Hepatocyte (in vitro differentiated cells): ENCODE measurements around the gene GAS2. TPM values are rescaled to one million over a fixed set of nuclear protein-coding genes. Genes with fewer than 3 reads are reported as not detected.

Source experiments
- DNase-seq: peaks from one replicate; pipeline ENCODE4 v3.0.0-alpha.2; 2016; ENCODE audit warnings: low spot score
- H2AFZ ChIP-seq: fragments of 200-600 bp; sonication (generic); 2 replicates; pipeline ENCODE4 v1.6.0; 2016; ENCODE audit warnings: antibody characterized with exemption, mild to moderate bottlenecking
- H3K27ac ChIP-seq: fragments of 200-600 bp; sonication (generic); 2 replicates; pipeline ENCODE4 v1.5.1; 2016; ENCODE audit warnings: mild to moderate bottlenecking
- H3K27me3 ChIP-seq: fragments of 200-600 bp; sonication (generic); 2 replicates; pipeline ENCODE4 v1.6.1; 2016
- H3K36me3 ChIP-seq: fragments of 200-600 bp; sonication (generic); replicated peaks from 2 replicates; pipeline ENCODE4 v1.5.1; 2016; ENCODE audit warnings: low read depth; ENCODE audit not compliant: insufficient read depth
- H3K4me1 ChIP-seq: fragments of 200-600 bp; sonication (generic); 2 replicates; pipeline ENCODE4 v1.5.1; 2016; ENCODE audit warnings: mild to moderate bottlenecking, moderate library complexity; ENCODE audit not compliant: insufficient read depth
- H3K4me2 ChIP-seq: fragments of 200-600 bp; sonication (generic); 2 replicates; pipeline ENCODE4 v1.6.0; 2016
- H3K4me3 ChIP-seq: fragments of 200-600 bp; sonication (generic); 2 replicates; pipeline ENCODE4 v1.5.1; 2016; ENCODE audit warnings: mild to moderate bottlenecking
- H3K79me2 ChIP-seq: fragments of 200-600 bp; sonication (generic); 2 replicates; pipeline ENCODE4 v1.6.0; 2017; ENCODE audit warnings: mild to moderate bottlenecking
- H3K9me2 ChIP-seq: fragments of 200-600 bp; sonication (generic); replicated peaks from 2 replicates; pipeline ENCODE4 v1.6.0; 2017; ENCODE audit warnings: mild to moderate bottlenecking; ENCODE audit not compliant: insufficient read depth
- H3K9me3 ChIP-seq: fragments of 200-600 bp; sonication (generic); 2 replicates; pipeline ENCODE4 v1.5.1; 2016; ENCODE audit warnings: low read depth, mild to moderate bottlenecking
- H4K20me1 ChIP-seq: fragments of 200-600 bp; sonication (generic); 2 replicates; pipeline ENCODE4 v1.6.0; 2016; ENCODE audit warnings: mild to moderate bottlenecking; ENCODE audit not compliant: insufficient read depth, poor library complexity, severe bottlenecking
- EZH2 ChIP-seq: fragments of 200-600 bp; sonication (generic); IDR thresholded peaks from 2 replicates; pipeline ENCODE4 v1.6.1; 2016; ENCODE audit warnings: antibody characterized with exemption, mild to moderate bottlenecking, borderline replicate concordance
- EZH2phosphoT487 ChIP-seq: fragments of 200-600 bp; sonication (generic); IDR thresholded peaks from one replicate; pipeline ENCODE4 v1.6.1; 2018; ENCODE audit warnings: antibody characterized with exemption, mild to moderate bottlenecking, low read depth, moderate library complexity; ENCODE audit not compliant: unreplicated experiment, severe bottlenecking
- WGBS: methylation state at CpG from one replicate; pipeline ENCODE4 v1.1.6; 2016; ENCODE audit warnings: low lambda C conversion rate; ENCODE audit errors: missing lambda C conversion rate; 5-methylcytosine and 5-hydroxymethylcytosine counted together
- polyA plus RNA-seq: library from polyadenylated mRNA; unstranded; fragments of >200 nt; fragmentation: Nextera tagmentation; extraction: Ambion mirVana; gene quantifications from 2 replicates; pipeline ENCODE4 v1.2.1, GENCODE V29; 2016
- total RNA-seq: library from RNA; depleted of rRNA; stranded (reverse); fragments of >200 nt; gene quantifications from 2 replicates; pipeline ENCODE4 v1.2.3, GENCODE V29; 2014
- TF ChIP-seq, protein P1 (sequence below): fragments of 200-600 bp; sonication (generic); IDR thresholded peaks from 2 replicates; pipeline ENCODE4 v1.5.1; 2016; ENCODE audit warnings: antibody characterized with exemption, mild to moderate bottlenecking; ENCODE audit not compliant: poor library complexity

GAS2 gene
- total and polyA plus RNA-seq, 2 experiments from 2014 or later: 13.3 to 37.0 TPM

DNA sequence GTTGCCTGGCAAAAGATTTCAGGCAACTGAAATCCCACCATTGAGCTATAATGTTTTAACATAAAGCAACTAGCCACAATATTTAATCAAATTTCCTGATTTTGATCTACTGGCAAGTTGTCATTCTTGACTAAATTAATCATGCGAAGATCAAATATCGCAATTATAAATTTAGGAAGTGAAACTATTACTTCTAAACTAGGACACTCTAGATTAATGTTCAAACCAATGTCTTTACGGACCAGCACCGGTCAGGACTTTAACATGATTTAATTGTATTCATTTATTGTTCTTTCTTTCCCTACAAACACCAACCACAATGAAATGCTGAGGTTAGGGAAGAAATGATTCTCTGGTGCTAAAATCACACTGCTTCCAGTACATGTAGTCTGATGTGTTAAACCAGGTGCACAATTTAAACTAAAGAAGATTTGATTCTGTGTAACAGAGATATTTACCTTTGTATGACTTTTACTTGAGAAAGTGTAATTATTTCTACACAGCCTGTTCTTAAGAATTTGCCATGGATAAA is 14.9 kb downstream of the GAS2 start:
- H3K9me2 ChIP-seq: no peaks in the 10 kb centered on the region
- H2AFZ ChIP-seq: no peak overlapping the region
- H3K4me2 ChIP-seq: no peak overlapping the region
- H3K79me2 ChIP-seq: no peaks in the 10 kb centered on the region
- no peaks in the 10 kb centered on the region for H3K36me3 ChIP-seq
- H4K20me1 ChIP-seq: no peaks in the 10 kb centered on the region
- no peak for TF ChIP-seq EZH2phosphoT487
- no peak for TF ChIP-seq EZH2
- TF ChIP-seq, protein P1, sequence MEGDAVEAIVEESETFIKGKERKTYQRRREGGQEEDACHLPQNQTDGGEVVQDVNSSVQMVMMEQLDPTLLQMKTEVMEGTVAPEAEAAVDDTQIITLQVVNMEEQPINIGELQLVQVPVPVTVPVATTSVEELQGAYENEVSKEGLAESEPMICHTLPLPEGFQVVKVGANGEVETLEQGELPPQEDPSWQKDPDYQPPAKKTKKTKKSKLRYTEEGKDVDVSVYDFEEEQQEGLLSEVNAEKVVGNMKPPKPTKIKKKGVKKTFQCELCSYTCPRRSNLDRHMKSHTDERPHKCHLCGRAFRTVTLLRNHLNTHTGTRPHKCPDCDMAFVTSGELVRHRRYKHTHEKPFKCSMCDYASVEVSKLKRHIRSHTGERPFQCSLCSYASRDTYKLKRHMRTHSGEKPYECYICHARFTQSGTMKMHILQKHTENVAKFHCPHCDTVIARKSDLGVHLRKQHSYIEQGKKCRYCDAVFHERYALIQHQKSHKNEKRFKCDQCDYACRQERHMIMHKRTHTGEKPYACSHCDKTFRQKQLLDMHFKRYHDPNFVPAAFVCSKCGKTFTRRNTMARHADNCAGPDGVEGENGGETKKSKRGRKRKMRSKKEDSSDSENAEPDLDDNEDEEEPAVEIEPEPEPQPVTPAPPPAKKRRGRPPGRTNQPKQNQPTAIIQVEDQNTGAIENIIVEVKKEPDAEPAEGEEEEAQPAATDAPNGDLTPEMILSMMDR: no peak
- 93% methylated on average over 4 of the region's 4 CpGs for WGBS
- H3K9me3 ChIP-seq: no peaks in the 10 kb centered on the region
- no peak for DNase-seq
- no peak overlapping the region for H3K4me3 ChIP-seq
- H3K27me3 ChIP-seq: no peaks in the 10 kb centered on the region
- peaks cover 7% of the 10 kb centered on the region for H3K4me1 ChIP-seq
- no peak overlapping the region for H3K27ac ChIP-seq

DNA sequence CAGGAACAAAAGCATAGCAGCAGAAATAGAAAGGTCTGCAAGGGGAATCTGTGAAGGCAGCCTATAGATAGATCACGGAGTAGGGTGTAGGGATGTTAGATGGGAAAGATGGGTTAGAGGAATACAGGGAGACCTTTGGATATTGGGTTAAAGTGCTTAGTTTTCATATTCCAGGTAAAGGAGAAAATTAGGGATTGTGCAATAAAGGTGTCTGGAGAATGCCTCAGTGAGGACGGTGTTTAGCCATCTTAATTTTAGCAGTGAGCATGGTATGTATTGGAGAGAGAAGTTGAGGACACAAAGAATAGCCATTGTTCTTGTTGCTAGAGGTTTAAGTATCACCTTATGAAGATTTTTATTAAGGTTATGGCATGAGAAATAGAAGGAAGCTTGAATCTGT is 17.7 kb downstream of the GAS2 start:
- H3K36me3 ChIP-seq: no peaks in the 10 kb centered on the region
- 95% methylated on average over 2 of the region's 2 CpGs for WGBS
- H3K4me2 ChIP-seq: no peak overlapping the region

DNA sequence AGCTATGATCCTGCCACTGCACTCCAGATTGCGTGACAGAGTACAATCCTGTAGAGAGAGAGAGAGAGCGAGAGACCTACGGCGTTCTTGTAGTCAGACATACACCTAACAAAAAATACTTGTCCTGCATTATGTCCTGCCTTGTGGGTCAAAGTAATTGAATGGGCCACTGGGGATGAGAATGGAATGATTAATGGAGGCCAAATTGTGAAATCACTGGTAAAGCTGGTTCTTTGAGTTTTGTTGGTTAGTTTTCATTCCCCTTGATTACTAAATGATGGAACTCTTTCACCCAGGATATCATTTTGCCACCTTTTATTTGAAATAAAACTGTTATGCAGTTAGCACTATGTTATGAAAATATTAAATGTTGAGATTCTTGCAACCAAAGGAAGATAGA is 18.7 kb downstream of the GAS2 start:
- TF ChIP-seq, protein P1: no peak
- no peak for TF ChIP-seq EZH2phosphoT487
- no peak for TF ChIP-seq EZH2
- H3K4me3 ChIP-seq: no peak overlapping the region

More for the DNA sequence above, 17.7 kb downstream of the GAS2 start:
- H4K20me1 ChIP-seq: no peaks in the 10 kb centered on the region
- H3K4me1 ChIP-seq: peaks cover 7% of the 10 kb centered on the region
- H3K4me3 ChIP-seq: no peak overlapping the region
- no peak overlapping the region for H2AFZ ChIP-seq
- no peaks in the 10 kb centered on the region for H3K79me2 ChIP-seq
- no peak overlapping the region for H3K27ac ChIP-seq
- H3K9me2 ChIP-seq: no peaks in the 10 kb centered on the region
- no peaks in the 10 kb centered on the region for H3K9me3 ChIP-seq
- TF ChIP-seq, protein P1: no peak
- TF ChIP-seq EZH2phosphoT487 (no peak), EZH2 (no peak)
- no peak for DNase-seq
- H3K27me3 ChIP-seq: no peaks in the 10 kb centered on the region

More for the DNA sequence above, 18.7 kb downstream of the GAS2 start:
- no peaks in the 10 kb centered on the region for H3K79me2 ChIP-seq
- WGBS: 95% methylated on average over 4 of the region's 4 CpGs
- H4K20me1 ChIP-seq: no peaks in the 10 kb centered on the region
- H3K4me1 ChIP-seq: peaks cover 4% of the 10 kb centered on the region
- no peak overlapping the region for H3K27ac ChIP-seq
- no peak for DNase-seq
- H3K4me2 ChIP-seq: no peak overlapping the region
- no peaks in the 10 kb centered on the region for H3K9me2 ChIP-seq
- H3K27me3 ChIP-seq: no peaks in the 10 kb centered on the region
- H2AFZ ChIP-seq: no peak overlapping the region
- H3K36me3 ChIP-seq: no peaks in the 10 kb centered on the region
- no peaks in the 10 kb centered on the region for H3K9me3 ChIP-seq
